ENCODE measurements around the gene MOCS1.

- TF ChIP-seq POLR2AphosphoS5 (IDR thresholded peaks at IDR 0.05): no peak
- TF ChIP-seq CTCF (IDR thresholded peaks at IDR 0.05): no peak
Measured at GRCh38 chr6:39925191-39925930, 8.9 kb downstream of the MOCS1 start.

All from gastroesophageal sphincter (tissue), 3 donors.